Mucosa of descending colon (tissue), 3 donors: ENCODE measurements around the gene AFTPH. TPM values are rescaled to one million over a fixed set of nuclear protein-coding genes. Genes with fewer than 3 reads are reported as not detected.

ENCODE experiments used
- ATAC-seq: fragments of 200-7000 bp; cut with Tn5 transposase; one replicate; pipeline ENCODE4 v1.9.1; 2020; ENCODE audit warnings: mild to moderate bottlenecking, moderate library complexity
- DNase-seq, 3 donors: peaks; one replicate each; pipeline ENCODE4 v3.0.0-alpha.2; 2020
- H3K36me3 ChIP-seq: fragments of 200-600 bp; one replicate; pipeline ENCODE4 v1.8.0; 2021; ENCODE audit warnings: low read depth, mild to moderate bottlenecking
- H3K4me1 ChIP-seq: fragments of 200-600 bp; one replicate; pipeline ENCODE4 v1.8.0; 2021; ENCODE audit warnings: low read depth, mild to moderate bottlenecking
- H3K4me3 ChIP-seq: fragments of 200-600 bp; one replicate; pipeline ENCODE4 v1.8.0; 2021; ENCODE audit warnings: mild to moderate bottlenecking
- H3K9me3 ChIP-seq: fragments of 200-600 bp; one replicate; pipeline ENCODE4 v1.8.0; 2021; ENCODE audit warnings: mild to moderate bottlenecking
- CTCF ChIP-seq: fragments of 200-600 bp; IDR thresholded peaks from one replicate; pipeline ENCODE4 v1.8.0; 2022; ENCODE audit warnings: antibody characterized with exemption, mild to moderate bottlenecking
- intact Hi-C, 2 donors: fragments of 100-400 bp; cut with DNase I in 1 of 2; cut with micrococcal nuclease in 1 of 2; formaldehyde crosslinking; loops; one replicate each; pipeline versions ENCODE4 v1.11.0 to v1.11.1; 2022; cut with DNase I, micrococcal nuclease
- total RNA-seq, 3 donors: library from RNA; stranded (reverse); fragmentation: NEBNext Ultra II Directional in 2 of 3; extraction: Animal tissue kit (Norgen Biotek cat#: 25700) in 2 of 3; gene quantifications; one replicate each; pipeline versions ENCODE4 v1.2.1 to v1.2.4, GENCODE V29; 2021 to 2023
- donor health status: DM: no; HTN: no; CAD: no; lungs with moderate emphysema.
- donor health status: DM: no; HTN: no; CAD: no.
- donor health status: DM: no; HTN: yes; CAD: no.

AFTPH gene
- total RNA-seq, 3 donors from 2014 or later, result 45.9 to 61.2 (median 50.4) TPM

GRCh38 chr2:64478502-64479230 lies 45.5 kb upstream of the AFTPH start:
- H3K4me3 ChIP-seq, result no peak overlapping the region
- DNase-seq (no peak), ATAC-seq (no peak)
- TF ChIP-seq CTCF, result no peak
- intact Hi-C loops, result no loop called here
- no peaks in the 10 kb centered on the region for H3K9me3 ChIP-seq
- H3K4me1 ChIP-seq, result no peaks in the 10 kb centered on the region
- H3K36me3 ChIP-seq, result no peaks in the 10 kb centered on the region

GRCh38 chr2:64479259-64480117 lies 44.6 kb upstream of the AFTPH start:
- ATAC-seq, result no peak
- no peaks in the 10 kb centered on the region for H3K4me1 ChIP-seq
- H3K9me3 ChIP-seq, result no peaks in the 10 kb centered on the region
- no peak for TF ChIP-seq CTCF
- H3K4me3 ChIP-seq, result no peak overlapping the region
- H3K36me3 ChIP-seq, result no peaks in the 10 kb centered on the region
- intact Hi-C loops, result no loop called here
- DNase-seq, result no peak

- no peaks in the 10 kb centered on the region for H3K36me3 ChIP-seq
- no peaks in the 10 kb centered on the region for H3K4me1 ChIP-seq
- DNase-seq, result no peak
- intact Hi-C loops, result no loop called here
- H3K9me3 ChIP-seq, result no peaks in the 10 kb centered on the region
- H3K4me3 ChIP-seq, result no peak overlapping the region
- no peak for TF ChIP-seq CTCF
- no peak for ATAC-seq
These were observed 42.5 kb upstream of the AFTPH start for GRCh38 chr2:64481665-64482064.

GRCh38 chr2:64482243-64482642 lies 41.9 kb upstream of the AFTPH start:
- Histone ChIP-seq H3K36me3 (no peaks in the 10 kb centered on the region), H3K4me3 (no peak overlapping the region), H3K9me3 (no peaks in the 10 kb centered on the region), H3K4me1 (no peaks in the 10 kb centered on the region)
- intact Hi-C loops, result no loop called here
- no peak for TF ChIP-seq CTCF
- DNase-seq (no peak), ATAC-seq (no peak)

- intact Hi-C loops, result no loop called here
- no peaks in the 10 kb centered on the region for H3K9me3 ChIP-seq
- no peaks in the 10 kb centered on the region for H3K4me1 ChIP-seq
- DNase-seq, result peak in 2 of 3 donors; percentile 41 to 42
- ATAC-seq, result peak; percentile 77
- H3K36me3 ChIP-seq, result no peaks in the 10 kb centered on the region
- TF ChIP-seq CTCF, result no peak
- no peak overlapping the region for H3K4me3 ChIP-seq
These were observed 41.2 kb upstream of the AFTPH start for GRCh38 chr2:64482765-64483504.
